HG03039 (cell line): Measurements from ENCODE around the gene PRR30.

ENCODE experiments used
- ATAC-seq: cut with Tn5 transposase; IDR thresholded peaks from one replicate; pipeline ENCODE4 v1.9.1; 2021; ENCODE audit warnings: mild to moderate bottlenecking, moderate library complexity; ENCODE audit not compliant: unreplicated experiment

Gene PRR30

DNA sequence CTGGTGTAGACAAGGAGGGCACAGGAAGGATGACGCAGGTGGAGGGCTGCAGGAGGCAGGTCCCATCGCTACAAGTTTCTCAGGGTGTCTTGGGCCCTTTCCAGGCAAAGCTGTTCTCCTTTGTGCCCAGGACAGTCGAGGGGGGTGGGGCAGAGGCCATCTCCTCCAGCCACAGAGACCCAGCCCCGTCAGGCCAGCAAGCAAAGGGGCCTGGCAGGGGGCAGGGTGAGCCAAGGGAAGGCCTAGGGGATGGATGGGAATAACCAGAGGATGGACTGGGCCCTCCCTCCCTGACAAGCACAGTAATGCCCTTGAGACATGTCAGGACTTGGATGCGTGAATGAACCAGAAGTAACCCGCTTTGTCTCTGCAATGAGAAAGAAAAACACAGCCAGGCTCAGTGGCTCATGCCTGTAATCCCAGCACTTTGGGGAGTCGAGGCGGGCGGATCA is 15.9 kb upstream of the PRR30 start:
- ATAC-seq = no peak

DNA sequence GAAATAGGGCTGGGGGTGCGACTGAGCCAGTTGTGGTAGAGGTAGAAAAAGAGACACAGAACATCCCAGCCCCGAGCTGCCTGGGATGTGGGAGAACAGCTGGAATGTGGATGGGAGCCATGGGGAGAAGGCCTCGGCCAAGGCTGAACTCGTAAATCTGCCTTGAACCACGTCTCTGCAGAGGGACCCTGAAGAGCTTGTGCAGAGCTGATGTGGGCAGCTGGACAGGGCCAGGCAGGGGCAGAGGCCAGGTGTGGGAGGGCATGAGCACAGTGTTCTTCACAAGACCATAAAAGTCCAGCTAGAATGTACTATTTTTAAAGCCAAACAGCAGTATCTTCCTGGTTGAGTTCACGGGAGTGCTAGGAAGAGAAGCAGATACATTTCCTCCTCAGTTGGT is 15.3 kb upstream of the PRR30 start:
- no peak for ATAC-seq

DNA sequence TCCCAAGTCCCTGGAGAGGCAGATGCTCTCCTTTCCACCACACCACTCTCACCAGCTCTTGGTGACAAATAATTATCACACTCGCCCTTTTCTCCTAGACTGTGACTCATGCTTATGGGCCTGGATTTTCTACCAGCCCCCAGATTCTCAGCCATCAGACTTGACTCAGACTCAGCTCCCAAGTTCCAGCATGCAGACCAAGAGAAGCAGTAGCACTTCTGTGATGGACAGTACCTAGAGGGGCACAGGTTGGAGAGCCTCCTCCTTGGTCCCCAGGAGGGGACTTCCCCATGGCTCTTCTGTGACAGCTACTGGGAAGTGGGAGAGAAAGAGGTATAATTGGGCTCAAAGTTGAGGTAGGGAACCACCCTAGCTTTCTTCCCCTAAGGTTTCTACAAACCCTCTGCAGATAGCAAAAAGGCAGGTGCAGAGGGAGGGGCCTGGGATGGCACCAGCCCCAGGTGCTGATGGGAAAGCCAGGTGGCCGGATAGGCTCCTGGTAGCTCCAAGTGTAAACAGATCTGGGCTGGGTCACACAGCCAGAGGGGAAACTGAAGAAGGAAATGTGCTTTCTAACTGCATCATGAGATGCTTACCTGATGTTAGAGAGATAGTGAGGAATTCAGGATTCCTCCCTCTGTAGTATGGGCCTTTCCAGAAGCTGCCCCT is 13.7 kb upstream of the PRR30 start:
- ATAC-seq = no peak

DNA sequence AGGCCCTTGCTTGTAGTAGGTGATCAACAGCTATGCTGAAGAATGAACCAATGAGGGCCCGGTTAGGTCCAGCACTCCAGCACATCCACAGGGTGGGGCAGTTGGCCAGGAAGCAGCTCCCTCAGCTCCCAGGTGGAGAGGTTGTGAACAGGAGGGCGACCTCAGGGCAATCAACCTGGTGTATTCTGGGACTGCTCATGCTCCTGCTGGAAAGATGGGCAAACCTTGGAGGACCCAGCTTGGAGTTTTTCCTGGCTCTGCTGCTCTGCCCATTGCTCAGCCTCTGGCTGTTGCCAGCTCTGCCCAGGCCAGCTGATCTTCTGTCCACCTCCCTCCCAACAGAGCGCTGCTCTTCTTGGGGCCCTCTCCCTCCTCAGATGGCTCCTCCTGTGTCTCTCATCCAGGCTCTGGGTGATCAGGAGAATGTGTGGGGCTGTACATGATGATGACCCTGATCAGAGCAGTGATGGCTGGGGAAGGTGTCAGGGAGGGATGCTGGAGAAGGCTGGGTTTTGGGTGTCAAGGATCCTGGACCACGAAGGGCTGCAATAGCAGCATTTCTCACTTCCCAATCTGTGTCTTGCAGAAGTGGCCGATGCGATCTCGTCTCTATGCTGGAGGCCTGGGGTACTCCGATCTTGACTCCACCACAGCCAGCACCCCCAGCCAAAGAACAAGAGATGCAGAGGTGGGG is 13.0 kb upstream of the PRR30 start:
- ATAC-seq = no peak

DNA sequence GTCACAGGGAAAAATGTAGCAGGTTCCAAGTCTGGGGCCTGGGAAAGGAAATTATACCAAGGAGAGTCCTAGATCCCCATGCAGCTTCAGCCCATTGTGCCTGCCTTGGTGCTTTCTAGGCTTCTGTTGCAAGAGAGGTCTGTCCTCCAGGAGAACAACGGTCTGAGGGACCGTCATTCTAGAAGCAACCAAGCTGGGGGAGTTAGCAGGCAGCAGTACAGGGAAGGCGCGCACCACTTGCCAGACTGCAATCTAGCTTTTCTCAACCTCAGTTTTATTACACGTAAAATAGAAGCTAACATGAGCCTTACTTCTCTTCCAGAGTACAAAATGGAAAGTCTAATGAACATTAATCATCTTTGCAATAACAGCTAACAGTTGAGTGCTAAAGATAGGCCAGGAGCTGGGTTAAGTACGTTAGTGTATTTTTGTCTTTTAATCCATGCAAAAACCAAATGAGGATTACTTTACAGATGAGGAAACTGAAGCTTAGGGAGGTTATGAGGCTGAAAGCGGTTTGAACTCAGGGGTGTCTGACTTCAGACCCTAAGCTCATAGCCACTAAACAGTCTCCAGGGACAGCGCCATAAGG is 11.5 kb upstream of the PRR30 start:
- no peak for ATAC-seq

DNA sequence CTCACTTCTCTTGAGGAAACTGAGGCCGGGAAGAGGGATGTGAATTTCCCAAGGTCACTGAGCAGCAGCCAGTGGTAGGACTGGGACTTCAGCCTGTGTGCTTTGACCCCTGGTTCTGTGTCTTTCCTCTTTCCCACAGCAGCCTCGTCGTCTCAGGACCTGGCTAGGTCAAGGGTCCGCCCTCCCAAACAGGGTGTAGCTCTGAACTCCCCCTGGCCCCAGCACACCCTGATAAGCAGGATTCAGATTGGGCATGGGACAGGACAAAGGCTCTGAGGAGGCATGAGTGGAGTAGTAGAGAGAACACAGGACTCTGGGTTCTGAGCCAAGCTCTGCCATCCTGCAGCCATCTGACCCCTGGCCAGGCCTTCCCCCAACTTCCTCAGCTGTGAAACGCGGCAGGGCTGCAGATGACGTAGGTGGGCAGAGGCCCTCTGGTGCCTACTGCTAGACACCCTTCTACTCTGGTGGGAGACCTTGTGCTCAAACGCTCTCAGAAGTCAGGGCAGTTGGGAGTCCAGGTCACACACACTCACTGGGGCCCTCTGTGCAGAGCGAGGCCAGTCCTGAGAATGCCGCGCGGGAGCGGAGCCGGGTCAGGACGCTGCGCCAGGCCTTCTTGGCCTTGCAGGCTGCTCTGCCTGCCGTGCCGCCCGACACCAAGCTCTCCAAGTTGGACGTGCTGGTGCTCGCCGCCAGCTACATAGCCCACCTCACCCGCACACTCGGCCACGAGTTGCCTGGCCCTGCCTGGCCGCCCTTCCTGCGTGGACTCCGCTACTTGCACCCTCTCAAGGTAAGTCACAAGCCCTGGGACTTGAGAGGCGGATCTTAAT is 10.6 kb upstream of the PRR30 start:
- no peak for ATAC-seq

DNA sequence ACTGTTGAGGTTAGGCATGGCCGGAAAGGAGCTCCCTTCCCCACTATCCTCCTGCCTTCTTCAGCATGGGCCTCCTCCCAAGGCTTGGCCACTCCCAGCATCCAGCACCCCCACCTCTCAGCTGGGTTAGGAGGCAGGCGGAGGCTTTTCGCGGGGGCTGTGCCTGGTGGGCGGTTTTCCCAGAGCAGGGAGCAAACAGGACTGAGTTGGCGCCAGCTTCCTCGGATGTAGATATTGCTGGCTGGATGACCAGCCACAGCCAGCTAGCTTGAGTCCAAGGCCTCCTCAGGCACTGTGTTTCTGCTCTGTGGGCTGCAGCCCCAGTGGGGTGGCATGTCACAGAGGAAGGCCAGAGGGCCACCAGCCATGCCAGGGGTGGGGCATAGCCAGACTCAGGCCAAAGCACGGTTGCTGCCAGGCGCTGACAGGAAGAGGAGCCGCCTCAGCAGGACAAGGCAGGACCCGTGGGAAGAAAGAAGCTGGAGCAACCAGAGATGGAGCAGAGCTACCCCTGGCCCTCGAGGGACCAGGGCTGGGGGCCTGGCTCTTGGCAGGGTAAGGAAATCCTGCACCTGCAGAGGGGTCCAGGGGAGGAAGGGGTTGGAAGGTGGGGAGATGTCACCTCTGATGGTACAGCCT is 9.7 kb upstream of the PRR30 start, which contains the start of gene TCF23:
Gene TCF23, plus strand, starts transcription at position 204 of the 639 bp plus-strand sequence. Its CDS starts 130 bp downstream, at position 334.
- no peak for ATAC-seq

DNA sequence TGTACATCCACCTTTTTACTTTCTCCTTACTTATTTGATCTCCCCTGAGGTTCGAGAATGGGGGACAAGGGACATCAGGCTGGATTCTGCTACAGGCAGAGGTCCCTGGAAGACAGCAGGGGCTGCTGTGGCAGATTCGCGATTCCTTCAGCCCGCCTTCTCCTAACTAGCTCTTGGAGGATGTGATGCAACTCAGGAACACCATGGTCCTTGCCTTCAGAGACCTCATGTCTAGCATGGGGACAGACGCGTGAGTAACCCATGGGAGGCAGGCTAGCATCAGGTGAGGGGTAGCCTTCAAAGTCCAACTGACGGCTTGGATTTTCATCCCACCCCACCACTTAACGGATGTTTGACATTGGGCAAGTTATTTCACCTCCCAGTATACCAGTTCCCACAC is 8.7 kb upstream of the PRR30 start:
- no peak for ATAC-seq

DNA sequence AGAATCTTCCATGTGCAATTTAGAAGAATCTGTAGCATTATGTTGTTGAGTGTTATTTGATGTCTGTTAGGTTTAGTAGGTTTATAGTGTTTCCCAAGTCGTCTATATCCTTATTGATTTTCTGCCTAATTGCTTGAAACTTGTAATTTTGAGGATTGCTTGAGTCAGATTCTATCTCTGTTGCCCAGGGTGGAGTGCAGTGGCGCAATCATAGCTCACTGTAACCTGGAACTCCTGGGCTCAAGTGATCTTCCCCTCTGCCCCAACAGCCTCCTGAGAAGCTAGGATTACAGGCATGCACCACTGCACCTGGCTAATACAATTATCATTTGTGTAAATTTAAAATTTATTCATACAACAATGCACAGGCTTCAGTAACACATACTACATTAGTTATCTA is 6.5 kb upstream of the PRR30 start:
- ATAC-seq = no peak

DNA sequence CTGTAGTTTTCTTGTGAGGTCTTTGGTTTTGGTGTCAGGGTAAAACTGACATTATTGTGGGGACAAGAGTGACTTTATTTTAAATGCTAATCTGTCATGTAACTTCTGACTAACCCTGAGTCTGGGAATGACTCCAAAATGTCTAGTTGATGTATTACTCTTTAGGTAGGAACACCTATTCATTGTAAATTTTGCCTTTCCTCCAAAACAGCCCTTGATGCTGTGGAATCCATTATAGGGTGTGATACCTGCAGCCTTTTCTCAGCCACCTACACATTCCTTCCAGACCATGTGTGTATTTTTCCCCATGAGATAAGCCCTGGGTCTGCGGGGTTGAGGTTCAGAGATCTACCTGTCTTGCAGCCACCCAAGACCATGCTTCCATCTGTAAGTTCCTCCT is 4.1 kb upstream of the PRR30 start:
- no peak for ATAC-seq

DNA sequence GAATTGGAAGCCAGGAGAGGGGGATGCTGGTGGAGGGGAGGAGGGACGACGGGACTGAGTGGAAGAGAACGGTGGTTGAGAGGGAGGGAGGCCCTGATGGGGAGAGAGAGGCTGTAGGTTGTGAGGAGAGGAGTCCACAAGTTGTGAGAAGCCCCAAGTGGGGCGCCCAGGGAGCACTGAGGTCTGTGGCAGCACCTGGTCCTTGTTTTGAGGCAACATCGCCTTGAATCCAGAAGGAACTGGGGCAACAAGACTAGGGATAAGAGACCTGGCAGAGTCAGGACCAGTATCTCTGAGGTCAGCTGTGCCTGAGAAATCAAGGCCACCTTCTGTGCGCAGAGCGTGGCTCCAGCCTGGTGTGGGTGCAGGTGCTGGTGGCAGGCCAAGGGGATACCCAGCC is 1.1 kb downstream of the PRR30 start:
- no peak for ATAC-seq

DNA sequence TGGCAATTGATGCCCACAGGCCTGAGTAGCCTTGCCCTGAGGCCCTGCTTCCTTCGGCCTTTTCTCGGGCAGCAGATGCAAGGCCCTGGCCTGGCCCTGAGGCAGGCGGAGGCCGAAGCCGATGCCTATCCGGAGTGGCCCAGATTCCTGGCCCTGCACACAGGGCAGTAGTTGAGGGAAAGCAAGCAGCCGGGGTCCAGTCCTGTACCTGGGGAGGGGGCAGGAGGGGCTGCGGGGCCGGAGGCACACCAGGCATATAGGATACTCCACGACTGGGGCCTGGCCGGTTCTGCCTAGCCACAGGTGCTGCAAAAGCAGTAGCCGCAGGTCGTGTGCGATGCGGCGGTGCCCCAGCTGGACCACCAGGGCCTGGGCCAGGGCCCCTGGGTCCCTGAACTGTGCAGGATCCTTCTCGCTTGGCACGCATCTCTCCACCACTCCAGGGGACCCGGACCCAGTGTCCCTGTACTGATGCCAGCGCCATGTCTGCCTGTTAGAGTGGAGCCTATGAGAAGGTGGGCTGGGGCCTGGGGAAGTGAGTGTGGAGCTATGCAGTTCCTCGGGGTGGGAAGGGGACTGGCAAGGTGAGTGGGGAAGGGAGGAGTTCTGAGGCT is 1.8 kb downstream of the PRR30 start:
- no peak for ATAC-seq

DNA sequence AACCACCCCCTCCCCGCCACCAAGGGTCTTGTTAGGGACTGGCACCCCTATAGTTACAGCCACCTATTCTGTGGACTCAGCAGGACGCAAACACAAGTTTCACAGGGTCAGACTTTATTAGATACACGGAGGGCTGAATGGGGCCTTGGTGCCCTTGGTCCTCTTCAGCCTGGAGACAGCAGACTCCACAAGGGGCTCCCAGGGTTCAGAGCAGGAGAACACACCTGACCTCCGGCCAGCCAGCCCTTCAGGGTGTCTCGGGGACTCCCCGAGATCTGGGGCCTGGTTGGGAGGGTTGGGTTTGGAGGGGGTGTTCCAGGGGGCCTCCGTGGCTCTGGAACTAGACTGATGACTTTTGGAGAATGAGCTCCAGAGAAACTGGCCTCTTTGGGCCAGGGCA is 2.5 kb downstream of the PRR30 start:
- no peak for ATAC-seq

DNA sequence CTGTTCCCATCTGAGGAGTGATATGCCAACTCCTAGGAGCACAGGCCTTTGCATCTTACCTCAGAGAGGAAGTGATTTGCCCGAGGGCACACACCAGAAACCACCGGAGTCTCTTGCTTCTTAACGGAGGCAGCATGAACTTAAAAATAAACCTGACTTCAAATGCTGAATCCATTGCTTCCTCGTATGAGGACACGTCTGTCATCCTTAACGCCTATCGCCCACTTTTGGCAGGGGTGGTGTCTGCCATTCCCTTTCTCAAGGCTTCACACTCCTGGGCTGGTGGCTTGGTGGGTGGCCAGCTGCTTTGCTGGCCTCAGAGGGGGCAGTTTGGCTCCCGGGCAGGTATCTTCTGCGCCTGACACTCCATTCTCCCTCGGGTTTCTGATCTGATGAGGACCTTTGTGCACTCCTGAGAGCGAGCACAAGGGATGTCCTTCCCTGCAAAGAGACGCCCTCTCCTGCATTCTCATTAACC is 3.7 kb downstream of the PRR30 start:
- no peak for ATAC-seq

DNA sequence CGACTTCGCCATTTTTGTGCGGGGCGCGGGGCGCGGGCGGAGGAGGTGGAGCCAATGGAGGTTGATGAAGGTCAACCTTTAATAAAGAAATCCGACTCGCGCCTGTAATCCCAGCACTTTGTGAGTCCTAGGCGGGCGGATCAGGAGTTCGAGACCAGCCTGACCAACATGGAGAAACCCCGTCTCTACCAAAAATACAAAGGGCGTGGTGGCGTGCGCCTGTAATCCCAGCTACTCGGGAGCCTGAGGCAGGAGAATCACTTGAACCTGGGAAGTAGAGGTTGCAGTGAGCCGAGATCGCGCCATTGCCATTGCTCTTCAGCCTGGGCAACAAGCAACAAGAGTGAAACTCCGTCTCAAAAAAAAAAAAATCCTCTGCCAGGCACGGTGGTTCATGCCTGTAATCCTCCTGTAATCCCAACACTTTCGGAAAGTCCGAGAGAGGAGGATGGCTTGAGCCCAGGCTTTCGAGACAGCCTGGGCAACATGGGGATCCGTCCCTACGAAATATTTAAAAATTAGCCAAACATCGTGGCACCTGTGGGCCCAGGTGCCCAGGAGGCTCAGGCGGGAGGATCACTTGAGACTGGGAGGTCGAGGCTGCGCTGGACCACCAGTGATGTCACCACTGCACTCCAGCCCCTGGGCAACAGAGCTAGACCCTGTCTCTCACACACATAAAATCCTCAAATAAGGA is 4.3 kb downstream of the PRR30 start:
- no peak for ATAC-seq

DNA sequence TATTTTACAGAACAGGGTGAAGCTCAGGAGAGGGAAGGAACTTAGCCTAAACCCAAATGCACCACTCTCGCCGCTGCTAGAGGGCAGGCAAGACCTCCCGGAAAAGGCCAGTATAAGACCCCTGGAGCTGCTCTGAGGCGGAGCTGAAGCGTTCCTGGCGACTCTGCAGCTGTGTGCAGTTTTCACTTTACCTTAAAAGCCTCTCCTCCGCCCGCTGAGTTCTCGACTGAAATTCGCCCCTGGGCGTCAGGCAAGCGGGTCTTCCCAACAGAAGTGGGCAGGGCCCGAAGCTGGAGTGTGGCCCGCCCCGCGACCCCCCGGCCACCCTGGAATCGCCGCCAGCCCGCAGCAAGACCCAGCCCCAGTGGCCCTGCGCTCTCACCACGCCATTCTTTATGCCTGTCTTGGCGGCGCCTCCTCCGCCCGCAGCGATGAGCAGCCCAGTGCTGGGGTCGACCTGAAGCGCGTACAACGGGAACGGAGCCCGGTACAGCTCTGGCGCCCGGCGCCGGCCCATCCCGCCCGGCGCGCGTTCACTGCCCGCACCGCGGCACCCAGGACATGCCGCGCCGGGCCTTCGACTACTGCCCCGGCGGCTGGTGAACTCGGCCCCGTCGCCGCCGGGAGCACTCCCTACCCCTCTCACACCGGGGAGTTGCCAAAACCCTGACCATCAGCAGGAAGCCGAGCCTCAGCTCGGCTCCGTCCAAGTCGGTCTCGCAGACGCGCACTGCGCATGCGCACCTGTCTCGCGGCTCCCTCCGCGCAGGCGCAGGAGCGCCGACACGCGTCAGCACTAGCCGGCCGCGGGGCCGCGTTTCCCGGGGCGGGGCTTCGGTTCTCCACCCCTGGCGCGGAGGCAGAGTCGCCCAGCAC is 5.1 kb downstream of the PRR30 start, which contains the start of gene PREB:
Gene PREB, minus strand, starts transcription at position 732 of the 876 bp plus-strand sequence. Its CDS starts 215 bp downstream, at position 517.
- peak; percentile 81 for ATAC-seq

DNA sequence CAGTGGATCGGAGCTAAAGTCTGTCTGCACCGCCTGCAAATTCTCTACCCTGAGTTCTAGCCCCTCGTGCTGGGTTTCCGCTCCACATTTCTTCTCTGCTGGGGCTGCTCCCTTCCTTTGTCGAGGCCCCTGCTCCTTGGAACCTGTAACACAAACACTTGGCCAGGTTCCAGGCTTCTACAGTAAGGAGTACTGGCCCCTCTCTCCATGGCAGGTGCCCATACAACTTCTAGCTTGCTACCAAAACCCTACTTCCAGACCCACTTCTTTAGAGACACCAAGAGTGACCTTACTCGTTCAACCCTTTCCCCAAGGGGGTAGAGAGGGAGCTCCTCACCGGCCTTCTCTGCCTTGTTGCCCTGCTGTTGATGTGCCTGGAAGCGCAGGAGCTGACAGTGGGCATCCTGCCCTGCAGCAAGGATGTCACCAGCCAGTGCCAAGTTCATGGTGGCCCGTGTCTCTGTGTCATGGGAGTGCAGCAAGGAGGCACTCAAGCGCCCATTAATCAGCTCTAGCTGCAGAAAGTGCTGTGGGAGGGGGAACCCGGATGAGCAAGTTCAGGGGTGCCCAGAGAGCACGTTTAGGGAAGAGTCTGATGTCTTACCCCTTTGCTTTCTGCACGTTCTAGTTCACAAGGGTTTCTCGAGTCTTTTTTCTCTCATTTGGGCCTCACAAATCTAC is 5.9 kb downstream of the PRR30 start:
- ATAC-seq = no peak

DNA sequence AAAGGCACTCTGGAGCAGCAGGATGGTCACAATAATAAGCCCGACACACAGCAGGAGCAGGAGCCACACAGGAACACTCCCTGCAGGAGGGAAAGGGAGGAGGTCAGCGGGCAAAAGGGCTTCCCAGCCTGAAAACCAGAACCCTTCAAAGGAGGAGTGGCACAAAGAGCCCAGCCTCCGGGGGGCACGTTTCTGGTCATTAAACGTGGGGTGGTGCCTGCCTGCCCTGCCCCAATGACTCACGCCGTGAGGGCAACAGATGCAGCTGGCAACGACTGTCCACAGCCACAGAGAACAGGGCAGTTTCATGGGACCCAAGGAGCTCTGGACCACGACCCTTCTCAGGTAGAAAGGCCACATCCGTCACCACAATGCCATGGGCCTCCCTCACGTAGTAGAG is 7.8 kb downstream of the PRR30 start:
- ATAC-seq = no peak
